ENCODE results near the gene CCDC182. TPM values are rescaled to one million over a fixed set of nuclear protein-coding genes. Genes with fewer than 3 reads are reported as not detected.

Gene CCDC182
- total RNA-seq, 2 donors from 2014 or later, result not detected

- no peak overlapping the region for H3K27ac ChIP-seq
- no peak overlapping the region for H3K4me3 ChIP-seq
- no peak for DNase-seq (ENCODE audit: low spot score)
- no peaks in the 10 kb centered on the region for H3K36me3 ChIP-seq
- no peak for TF ChIP-seq CTCF (IDR thresholded peaks at IDR 0.05)
- no peaks in the 10 kb centered on the region for H3K27me3 ChIP-seq
- H3K9me3 ChIP-seq, result no peaks in the 10 kb centered on the region
- H3K4me1 ChIP-seq, result no peaks in the 10 kb centered on the region
Observed at GRCh38 chr17:57720386-57721035, 24.6 kb downstream of the CCDC182 start.

GRCh38 chr17:57718878-57719277 is 26.2 kb downstream of the CCDC182 start:
- no peak overlapping the region for H3K27ac ChIP-seq
- no peaks in the 10 kb centered on the region for H3K36me3 ChIP-seq
- no peak for DNase-seq (ENCODE audit: low spot score)
- no peak for TF ChIP-seq CTCF (IDR thresholded peaks at IDR 0.05)
- no peaks in the 10 kb centered on the region for H3K27me3 ChIP-seq
- no peaks in the 10 kb centered on the region for H3K9me3 ChIP-seq
- peaks cover 0 to 7% of the 10 kb centered on the region in 2 donors for H3K4me1 ChIP-seq
- H3K4me3 ChIP-seq, result no peak overlapping the region

- H3K4me1 ChIP-seq, result peaks cover 0 to 7% of the 10 kb centered on the region in 2 donors
- no peaks in the 10 kb centered on the region for H3K9me3 ChIP-seq
- TF ChIP-seq CTCF (IDR thresholded peaks at IDR 0.05), result no peak
- no peaks in the 10 kb centered on the region for H3K36me3 ChIP-seq
- H3K27me3 ChIP-seq, result no peaks in the 10 kb centered on the region
- DNase-seq (ENCODE audit: low spot score), result no peak
- H3K4me3 ChIP-seq, result no peak overlapping the region
- H3K27ac ChIP-seq, result no peak overlapping the region
Observed at GRCh38 chr17:57715981-57716380, 29.1 kb downstream of the CCDC182 start.

- no peaks in the 10 kb centered on the region for H3K36me3 ChIP-seq
- H3K4me3 ChIP-seq, result no peak overlapping the region
- peaks cover 0 to 7% of the 10 kb centered on the region in 2 donors for H3K4me1 ChIP-seq
- no peaks in the 10 kb centered on the region for H3K27me3 ChIP-seq
- TF ChIP-seq CTCF (IDR thresholded peaks at IDR 0.05), result no peak
- no peaks in the 10 kb centered on the region for H3K9me3 ChIP-seq
- peak; percentile 5 for DNase-seq (ENCODE audit: low spot score)
- no peak overlapping the region for H3K27ac ChIP-seq
Observed at GRCh38 chr17:57714665-57715180, 30.4 kb downstream of the CCDC182 start.

- Histone ChIP-seq H3K36me3 (no peaks in the 10 kb centered on the region), H3K9me3 (no peaks in the 10 kb centered on the region), H3K27ac (no peak overlapping the region), H3K4me3 (no peak overlapping the region), H3K27me3 (no peaks in the 10 kb centered on the region), H3K4me1 (peaks cover 0 to 9% of the 10 kb centered on the region in 2 donors)
- no peak for DNase-seq (ENCODE audit: low spot score)
- no peak for TF ChIP-seq CTCF (IDR thresholded peaks at IDR 0.05)
Observed at GRCh38 chr17:57713140-57713539, 32.0 kb downstream of the CCDC182 start.

- no peaks in the 10 kb centered on the region for H3K9me3 ChIP-seq
- no peaks in the 10 kb centered on the region for H3K27me3 ChIP-seq
- no peak overlapping the region for H3K4me3 ChIP-seq
- H3K36me3 ChIP-seq, result no peaks in the 10 kb centered on the region
- H3K4me1 ChIP-seq, result peaks cover 0 to 10% of the 10 kb centered on the region in 2 donors
- H3K27ac ChIP-seq, result no peak overlapping the region
- peak; percentile 11 for DNase-seq (ENCODE audit: low spot score)
- no peak for TF ChIP-seq CTCF (IDR thresholded peaks at IDR 0.05)
Observed at GRCh38 chr17:57708410-57708809, 36.7 kb downstream of the CCDC182 start.
